ENCODE measurements around the gene NFATC3. TPM values are rescaled to one million over a fixed set of nuclear protein-coding genes. Genes with fewer than 3 reads are reported as not detected.

Gene NFATC3
- total RNA-seq, 1 donor from 2014 or later: 74.5 TPM

DNA sequence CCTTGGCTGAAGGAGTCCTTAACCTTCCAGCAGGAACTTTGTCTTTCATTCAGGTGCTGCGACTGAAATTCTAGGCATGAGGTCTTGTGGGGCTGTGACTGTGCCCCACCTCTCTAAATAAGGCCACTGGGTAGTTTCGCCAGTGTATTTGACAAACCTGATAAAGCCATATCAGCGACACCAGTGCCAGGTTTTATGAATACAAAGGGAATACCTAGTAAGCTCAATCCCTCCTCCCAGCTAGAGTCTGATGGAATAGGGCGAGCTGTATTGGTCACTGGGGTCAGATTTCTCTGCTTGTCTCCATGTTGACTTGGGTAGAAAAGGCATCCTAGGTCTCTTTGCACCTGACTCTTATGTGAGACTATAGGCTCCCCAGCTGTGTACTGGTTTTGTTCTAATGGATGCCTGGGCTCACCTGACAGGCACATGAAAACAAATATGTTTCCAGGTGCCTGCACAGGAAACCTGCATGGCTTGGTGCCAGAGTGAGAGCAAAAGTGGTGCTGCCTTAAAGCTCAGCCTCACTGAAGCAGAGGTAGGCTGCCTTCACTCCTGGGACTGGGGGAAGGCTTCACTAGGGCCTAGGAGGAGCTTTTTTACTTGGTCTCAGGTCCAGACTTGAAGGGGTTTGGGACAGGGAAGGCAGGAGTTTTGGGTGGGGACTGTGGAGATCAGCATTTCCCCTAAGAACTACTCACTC is 187.5 kb downstream of the NFATC3 start:
- peaks cover 40% of the 10 kb centered on the region for H3K4me1 ChIP-seq
- ATAC-seq (peak; percentile 28), DNase-seq (no peak)
- H3K27me3 ChIP-seq: no peaks in the 10 kb centered on the region
- TF ChIP-seq, protein P1, sequence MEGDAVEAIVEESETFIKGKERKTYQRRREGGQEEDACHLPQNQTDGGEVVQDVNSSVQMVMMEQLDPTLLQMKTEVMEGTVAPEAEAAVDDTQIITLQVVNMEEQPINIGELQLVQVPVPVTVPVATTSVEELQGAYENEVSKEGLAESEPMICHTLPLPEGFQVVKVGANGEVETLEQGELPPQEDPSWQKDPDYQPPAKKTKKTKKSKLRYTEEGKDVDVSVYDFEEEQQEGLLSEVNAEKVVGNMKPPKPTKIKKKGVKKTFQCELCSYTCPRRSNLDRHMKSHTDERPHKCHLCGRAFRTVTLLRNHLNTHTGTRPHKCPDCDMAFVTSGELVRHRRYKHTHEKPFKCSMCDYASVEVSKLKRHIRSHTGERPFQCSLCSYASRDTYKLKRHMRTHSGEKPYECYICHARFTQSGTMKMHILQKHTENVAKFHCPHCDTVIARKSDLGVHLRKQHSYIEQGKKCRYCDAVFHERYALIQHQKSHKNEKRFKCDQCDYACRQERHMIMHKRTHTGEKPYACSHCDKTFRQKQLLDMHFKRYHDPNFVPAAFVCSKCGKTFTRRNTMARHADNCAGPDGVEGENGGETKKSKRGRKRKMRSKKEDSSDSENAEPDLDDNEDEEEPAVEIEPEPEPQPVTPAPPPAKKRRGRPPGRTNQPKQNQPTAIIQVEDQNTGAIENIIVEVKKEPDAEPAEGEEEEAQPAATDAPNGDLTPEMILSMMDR (IDR thresholded peaks at IDR 0.05): no peak
- intact Hi-C loops (cut with DNase I): no loop called here
- H3K36me3 ChIP-seq: peaks cover 19% of the 10 kb centered on the region
- H3K9me3 ChIP-seq: no peaks in the 10 kb centered on the region
- peak overlapping the region; percentile 30 for H3K27ac ChIP-seq
- H3K4me3 ChIP-seq: no peak overlapping the region

DNA sequence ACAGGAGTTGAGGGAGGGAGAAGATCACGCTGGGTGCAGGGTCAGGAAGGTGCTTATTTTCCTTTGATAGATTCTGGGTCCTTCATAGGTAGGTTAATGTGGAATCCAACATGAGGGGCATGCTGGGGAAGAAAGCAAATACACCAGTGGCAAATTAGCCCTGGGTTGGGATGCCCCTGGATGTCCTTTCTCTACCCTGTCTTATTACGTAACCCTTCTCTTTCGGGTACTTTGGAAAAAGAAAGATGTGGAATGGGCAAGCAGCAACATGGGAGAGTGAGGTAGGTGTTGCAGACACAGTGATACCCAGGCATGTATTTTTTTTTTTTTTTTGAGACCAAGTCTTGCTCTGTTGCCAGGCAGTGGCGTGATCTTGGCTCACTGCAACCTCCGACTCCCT is 188.3 kb downstream of the NFATC3 start:
- DNase-seq: no peak
- Histone ChIP-seq H3K36me3 (peaks cover 22% of the 10 kb centered on the region), H3K9me3 (no peaks in the 10 kb centered on the region), H3K4me1 (peaks cover 34% of the 10 kb centered on the region), H3K4me3 (no peak overlapping the region), H3K27ac (peak overlapping the region; percentile 30), H3K27me3 (no peaks in the 10 kb centered on the region)
- no peak for ATAC-seq
- intact Hi-C loops (cut with DNase I): no loop called here
- TF ChIP-seq, protein P1 (IDR thresholded peaks at IDR 0.05): no peak

DNA sequence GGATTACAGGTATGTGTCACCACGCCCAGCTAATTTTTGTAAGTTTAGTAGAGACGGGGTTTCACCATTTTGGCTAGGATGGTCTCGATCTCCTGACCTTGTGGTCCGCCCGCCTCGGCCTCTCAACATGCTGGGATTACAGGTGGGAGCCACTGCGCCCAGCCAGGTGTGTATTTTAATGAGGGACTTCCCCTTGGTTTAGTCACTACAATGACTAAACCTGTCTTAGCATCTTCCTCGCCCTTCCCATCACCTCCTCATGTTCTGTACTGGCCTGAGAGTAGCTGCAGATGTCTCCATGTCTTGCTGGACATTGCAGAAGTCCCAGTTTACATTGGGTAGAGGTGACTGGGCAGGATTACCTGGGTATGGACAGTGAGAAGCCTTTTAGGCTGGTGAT is 188.7 kb downstream of the NFATC3 start:
- intact Hi-C loops (cut with DNase I): no loop called here
- no peak overlapping the region for H3K27ac ChIP-seq
- TF ChIP-seq, protein P1 (IDR thresholded peaks at IDR 0.05): no peak
- no peaks in the 10 kb centered on the region for H3K27me3 ChIP-seq
- ATAC-seq (no peak), DNase-seq (no peak)
- H3K9me3 ChIP-seq: no peaks in the 10 kb centered on the region
- peaks cover 22% of the 10 kb centered on the region for H3K36me3 ChIP-seq
- peaks cover 34% of the 10 kb centered on the region for H3K4me1 ChIP-seq
- no peak overlapping the region for H3K4me3 ChIP-seq

DNA sequence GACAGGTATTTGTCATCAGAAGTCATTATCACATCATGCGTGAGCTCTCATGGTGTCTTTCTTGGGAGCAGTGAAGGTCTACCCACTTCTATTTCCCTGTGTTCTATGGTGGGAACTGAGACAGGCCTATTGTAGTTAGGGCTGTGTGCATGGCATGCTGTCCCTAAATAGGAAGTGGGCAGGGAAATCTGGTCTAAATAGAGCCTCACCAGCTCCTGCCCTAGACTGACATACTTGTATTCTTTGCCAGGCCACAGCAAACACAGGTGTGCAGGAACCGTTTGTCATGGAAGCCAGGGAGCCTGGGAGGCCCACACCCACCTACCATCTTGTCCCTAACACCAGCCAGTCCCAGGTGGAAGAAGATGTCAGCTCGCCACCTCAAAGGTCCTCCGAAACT is 189.3 kb downstream of the NFATC3 start:
- Histone ChIP-seq H3K27ac (no peak overlapping the region), H3K9me3 (no peaks in the 10 kb centered on the region), H3K4me1 (peaks cover 34% of the 10 kb centered on the region), H3K36me3 (peaks cover 22% of the 10 kb centered on the region), H3K27me3 (no peaks in the 10 kb centered on the region), H3K4me3 (no peak overlapping the region)
- TF ChIP-seq, protein P1 (IDR thresholded peaks at IDR 0.05): no peak
- DNase-seq (no peak), ATAC-seq (no peak)
- intact Hi-C loops (cut with DNase I): no loop called here

DNA sequence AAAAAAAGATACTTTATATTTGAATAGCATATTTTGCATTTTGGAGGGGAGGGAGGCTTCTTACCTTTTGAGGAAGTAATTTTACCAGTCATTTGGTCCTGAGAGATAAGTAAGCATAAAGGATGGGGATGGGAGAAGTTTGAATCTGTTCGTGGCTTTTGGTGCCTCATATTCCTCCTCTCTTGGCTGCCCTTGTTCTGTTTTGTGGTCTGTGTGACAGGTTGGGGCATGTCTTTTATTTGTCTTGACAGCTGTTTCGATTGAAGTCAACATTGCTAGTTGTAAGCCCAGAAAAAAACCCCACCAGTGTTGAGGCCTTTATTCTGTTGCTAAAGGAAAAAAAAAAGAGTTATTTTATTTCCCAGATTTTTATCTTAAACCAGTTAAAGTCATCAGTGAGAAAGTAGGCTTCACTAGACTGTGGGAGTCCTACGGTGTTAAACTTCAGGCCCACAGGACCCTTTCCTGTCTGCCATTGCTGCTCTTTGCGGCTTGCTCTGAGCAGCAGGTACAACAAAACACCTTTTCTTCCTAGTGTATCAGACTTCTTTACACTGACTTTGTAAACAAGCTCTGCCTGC is 190.5 kb downstream of the NFATC3 start:
- peaks cover 22% of the 10 kb centered on the region for H3K36me3 ChIP-seq
- H3K9me3 ChIP-seq: no peaks in the 10 kb centered on the region
- TF ChIP-seq, protein P1 (IDR thresholded peaks at IDR 0.05): no peak
- intact Hi-C loops (cut with DNase I): no loop called here
- H3K4me1 ChIP-seq: peaks cover 34% of the 10 kb centered on the region
- no peak overlapping the region for H3K4me3 ChIP-seq
- ATAC-seq (no peak), DNase-seq (no peak)
- peak overlapping the region; percentile 65 for H3K27ac ChIP-seq
- no peaks in the 10 kb centered on the region for H3K27me3 ChIP-seq
